NB4 (cell line): ENCODE measurements around the gene SLC12A7.

Experiments used
- TF ChIP-seq, protein P1 (sequence below): IDR thresholded peaks from one replicate; pipeline ENCODE4 v1.5.1; 2012; ENCODE audit warnings: low read depth, low read length
- TF ChIP-seq, protein P2 (sequence below): IDR thresholded peaks from 2 replicates; pipeline ENCODE4 v1.6.1; 2011; ENCODE audit warnings: low read depth, low read length

- TF ChIP-seq, protein P1, sequence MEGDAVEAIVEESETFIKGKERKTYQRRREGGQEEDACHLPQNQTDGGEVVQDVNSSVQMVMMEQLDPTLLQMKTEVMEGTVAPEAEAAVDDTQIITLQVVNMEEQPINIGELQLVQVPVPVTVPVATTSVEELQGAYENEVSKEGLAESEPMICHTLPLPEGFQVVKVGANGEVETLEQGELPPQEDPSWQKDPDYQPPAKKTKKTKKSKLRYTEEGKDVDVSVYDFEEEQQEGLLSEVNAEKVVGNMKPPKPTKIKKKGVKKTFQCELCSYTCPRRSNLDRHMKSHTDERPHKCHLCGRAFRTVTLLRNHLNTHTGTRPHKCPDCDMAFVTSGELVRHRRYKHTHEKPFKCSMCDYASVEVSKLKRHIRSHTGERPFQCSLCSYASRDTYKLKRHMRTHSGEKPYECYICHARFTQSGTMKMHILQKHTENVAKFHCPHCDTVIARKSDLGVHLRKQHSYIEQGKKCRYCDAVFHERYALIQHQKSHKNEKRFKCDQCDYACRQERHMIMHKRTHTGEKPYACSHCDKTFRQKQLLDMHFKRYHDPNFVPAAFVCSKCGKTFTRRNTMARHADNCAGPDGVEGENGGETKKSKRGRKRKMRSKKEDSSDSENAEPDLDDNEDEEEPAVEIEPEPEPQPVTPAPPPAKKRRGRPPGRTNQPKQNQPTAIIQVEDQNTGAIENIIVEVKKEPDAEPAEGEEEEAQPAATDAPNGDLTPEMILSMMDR, result no peak
- TF ChIP-seq, protein P2, sequence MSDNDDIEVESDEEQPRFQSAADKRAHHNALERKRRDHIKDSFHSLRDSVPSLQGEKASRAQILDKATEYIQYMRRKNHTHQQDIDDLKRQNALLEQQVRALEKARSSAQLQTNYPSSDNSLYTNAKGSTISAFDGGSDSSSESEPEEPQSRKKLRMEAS, result no peak
Observed at GRCh38 chr5:1095990-1096363, 15.9 kb downstream of the SLC12A7 start.
